Fibroblast of pulmonary artery (primary cell): ENCODE data around the gene SYNGR2.
A peak's percentile ranks its signal among the peaks of the same experiment; 100 is the strongest.
"Not testable (repeated sequence)": the region's sequence is repeated elsewhere in the genome, so short reads cannot be mapped to it uniquely, and the experiment has no call there.

ENCODE experiments used
- DNase-seq: peaks from one replicate; pipeline ENCODE4 v3.0.0-alpha.2; 2010; ENCODE audit warnings: low read depth
- H3K4me3 ChIP-seq: replicated peaks from 2 replicates; pipeline ENCODE4 v1.5.1; 2011; ENCODE audit warnings: low read depth, mild to moderate bottlenecking, control low read depth, low read length, moderate library complexity
- CTCF ChIP-seq: IDR thresholded peaks from 2 replicates; pipeline ENCODE4 v1.5.1; 2011; ENCODE audit warnings: mild to moderate bottlenecking, control low read depth, low read length, inconsistent platforms; ENCODE audit errors: missing control alignments

Gene SYNGR2

GRCh38 chr17:78133971-78134898, 34.1 kb upstream of the SYNGR2 start:
- TF ChIP-seq CTCF: peak; percentile 55
- peak; percentile 36 for DNase-seq
- H3K4me3 ChIP-seq: no peak overlapping the region

GRCh38 chr17:78134899-78135385, 33.4 kb upstream of the SYNGR2 start:
- no peak for DNase-seq
- no peak overlapping the region for H3K4me3 ChIP-seq
- no peak for TF ChIP-seq CTCF

- H3K4me3 ChIP-seq: no peak overlapping the region
- no peak for TF ChIP-seq CTCF
- DNase-seq: no peak
Measured at GRCh38 chr17:78135858-78136500, 32.4 kb upstream of the SYNGR2 start.

GRCh38 chr17:78137392-78138203, 30.8 kb upstream of the SYNGR2 start:
- DNase-seq: no peak
- TF ChIP-seq CTCF: peak; percentile 23
- H3K4me3 ChIP-seq: no peak overlapping the region

GRCh38 chr17:78138204-78139060, 29.9 kb upstream of the SYNGR2 start:
- no peak for DNase-seq
- TF ChIP-seq CTCF: no peak
- H3K4me3 ChIP-seq: no peak overlapping the region

GRCh38 chr17:78139861-78140168, 28.6 kb upstream of the SYNGR2 start:
- DNase-seq, H3K4me3 ChIP-seq: not testable (repeated sequence)
